HepG2 (cell line): Measurements from ENCODE around the gene ERMARD. TPM values are rescaled to one million over a fixed set of nuclear protein-coding genes. Genes with fewer than 3 reads are reported as not detected.

Source experiments
- CEBPG ChIP-seq: IDR thresholded peaks from 2 replicates; pipeline ENCODE4 v1.6.1; 2016
- ELF3 ChIP-seq: IDR thresholded peaks from 2 replicates; pipeline ENCODE4 v1.6.1; 2016; ENCODE audit warnings: missing genetic modification reagents, missing compliant biosample characterization
- KLF11 ChIP-seq: IDR thresholded peaks from 2 replicates; pipeline ENCODE4 v1.6.1; 2016; ENCODE audit warnings: missing compliant biosample characterization
- MIER2 ChIP-seq: IDR thresholded peaks from 2 replicates; pipeline ENCODE4 v1.6.1; 2016; ENCODE audit warnings: missing biosample characterization, missing genetic modification reagents
- RBAK ChIP-seq: sonication (generic); formaldehyde crosslinking; IDR thresholded peaks from 2 replicates; pipeline ENCODE4 v1.5.1; 2020; ENCODE audit warnings: mild to moderate bottlenecking, missing genetic modification reagents
- SMARCE1 ChIP-seq: fragments of 450-650 bp; IDR thresholded peaks from 2 replicates; pipeline ENCODE4 v1.6.1; 2017; ENCODE audit warnings: borderline replicate concordance
- ZFP1 ChIP-seq: IDR thresholded peaks from 2 replicates; pipeline ENCODE4 v1.6.1; 2016
- ZNF138 ChIP-seq: sonication (generic); formaldehyde crosslinking; IDR thresholded peaks from 2 replicates; pipeline ENCODE4 v1.5.0; 2020; ENCODE audit warnings: mild to moderate bottlenecking, low read depth, missing genetic modification reagents
- ZNF24 ChIP-seq: fragments of 450-650 bp; IDR thresholded peaks from 2 replicates; pipeline ENCODE4 v1.6.1; 2017; ENCODE audit warnings: antibody characterized with exemption, mild to moderate bottlenecking
- ZNF335 ChIP-seq: sonication (generic); formaldehyde crosslinking; IDR thresholded peaks from 2 replicates; pipeline ENCODE4 v1.4.0; 2020; ENCODE audit warnings: missing genetic modification reagents
- ZNF772 ChIP-seq: sonication (generic); formaldehyde crosslinking; IDR thresholded peaks from 2 replicates; pipeline ENCODE4 v1.5.0; 2020; ENCODE audit warnings: mild to moderate bottlenecking, missing genetic modification reagents
- ZNF775 ChIP-seq: sonication (generic); formaldehyde crosslinking; IDR thresholded peaks from 2 replicates; pipeline ENCODE4 v1.4.0; 2020; ENCODE audit warnings: missing genetic modification reagents, mild to moderate bottlenecking, moderate library complexity, borderline replicate concordance
- ZNF839 ChIP-seq: sonication (generic); formaldehyde crosslinking; IDR thresholded peaks from 2 replicates; pipeline ENCODE4 v1.4.0; 2020; ENCODE audit warnings: missing genetic modification reagents, mild to moderate bottlenecking, borderline replicate concordance
- polyA plus RNA-seq, 8 experiments: library from polyadenylated mRNA; depleted of rRNA in 3 of 8; stranded (reverse) in 7 of 8; unstranded in 1 of 8; fragments of >200 nt; fragmentation: Illumina TruSeq in 4 of 8; extraction: Trizol in 4 of 8; gene quantifications; 2 replicates each; pipeline versions ENCODE4 v1.2.1 to v1.2.3, GENCODE V29; 2011 to 2016; ENCODE audit warnings: low read depth in 4 of 8, missing spikeins in 1 of 8, mixed read lengths in 1 of 8; ENCODE audit not compliant: insufficient read depth in 1 of 8
- total RNA-seq, 5 experiments: library from RNA; depleted of rRNA; stranded (reverse); fragments of >200 nt; fragmentation: Illumina TruSeq; extraction: Trizol; gene quantifications; 2 replicates each; pipeline ENCODE4 v1.2.3, GENCODE V29; 2016; ENCODE audit warnings: low read depth in 1 of 5
- TF ChIP-seq, protein P1 (sequence below): sonication (generic); formaldehyde crosslinking; IDR thresholded peaks from 2 replicates; pipeline ENCODE4 v1.4.0; 2020; ENCODE audit warnings: missing genetic modification reagents, borderline replicate concordance
- TF ChIP-seq, protein P2 (sequence below): sonication (generic); formaldehyde crosslinking; IDR thresholded peaks from 2 replicates; pipeline ENCODE4 v1.4.0; 2020; ENCODE audit warnings: missing genetic modification reagents
- TF ChIP-seq, protein P3 (sequence below): sonication (generic); formaldehyde crosslinking; conservative IDR thresholded peaks from 2 replicates; pipeline ENCODE4 v1.8.1; 2023; ENCODE audit warnings: missing genetic modification reagents
- TF ChIP-seq, protein P4 (sequence below): sonication (generic); formaldehyde crosslinking; conservative IDR thresholded peaks from 2 replicates; pipeline ENCODE4 v1.8.0; 2022; ENCODE audit warnings: low read depth, missing genetic modification reagents

The ERMARD gene
- total and polyA plus RNA-seq, 2 of the 13 experiments (the other 11 are each of a cell fraction or from before 2014, with no cell fraction given), result 8.8 to 10.7 TPM

DNA sequence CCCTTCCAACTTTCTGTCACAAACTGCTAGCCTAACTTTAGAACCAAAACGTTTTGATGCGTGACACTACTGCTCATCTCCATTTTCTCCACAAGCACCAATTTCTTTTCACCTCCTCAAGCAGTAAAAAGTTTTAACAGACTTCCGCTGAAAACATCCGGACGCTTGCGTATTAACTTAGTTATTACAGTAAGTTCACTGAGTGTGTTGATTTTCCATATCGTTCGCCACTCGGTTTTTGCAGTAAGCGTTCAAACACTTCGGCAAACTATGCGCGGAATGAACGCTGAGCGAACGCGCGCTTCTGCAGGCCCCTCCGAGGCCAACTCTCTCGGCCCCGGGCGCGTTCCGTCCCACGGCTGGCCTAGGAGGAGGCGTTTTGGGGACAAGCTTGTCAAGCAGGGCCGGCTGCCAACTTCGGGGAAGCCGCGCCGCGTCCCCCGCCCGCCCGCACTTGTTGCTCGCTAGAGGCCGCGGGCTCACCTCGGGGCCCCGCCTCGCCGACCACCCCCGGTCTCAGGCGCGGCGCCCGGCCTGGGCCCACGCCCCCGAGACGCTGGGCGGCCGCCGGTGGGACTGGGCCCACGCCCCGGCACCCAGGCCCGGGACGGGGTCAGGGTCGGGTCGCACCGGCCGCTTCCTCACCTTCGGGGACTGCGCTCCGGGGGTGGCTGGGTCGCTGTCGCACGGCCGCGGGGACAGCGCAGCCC lies 28.1 kb upstream of the ERMARD start (continued):
- TF ChIP-seq, protein P1, sequence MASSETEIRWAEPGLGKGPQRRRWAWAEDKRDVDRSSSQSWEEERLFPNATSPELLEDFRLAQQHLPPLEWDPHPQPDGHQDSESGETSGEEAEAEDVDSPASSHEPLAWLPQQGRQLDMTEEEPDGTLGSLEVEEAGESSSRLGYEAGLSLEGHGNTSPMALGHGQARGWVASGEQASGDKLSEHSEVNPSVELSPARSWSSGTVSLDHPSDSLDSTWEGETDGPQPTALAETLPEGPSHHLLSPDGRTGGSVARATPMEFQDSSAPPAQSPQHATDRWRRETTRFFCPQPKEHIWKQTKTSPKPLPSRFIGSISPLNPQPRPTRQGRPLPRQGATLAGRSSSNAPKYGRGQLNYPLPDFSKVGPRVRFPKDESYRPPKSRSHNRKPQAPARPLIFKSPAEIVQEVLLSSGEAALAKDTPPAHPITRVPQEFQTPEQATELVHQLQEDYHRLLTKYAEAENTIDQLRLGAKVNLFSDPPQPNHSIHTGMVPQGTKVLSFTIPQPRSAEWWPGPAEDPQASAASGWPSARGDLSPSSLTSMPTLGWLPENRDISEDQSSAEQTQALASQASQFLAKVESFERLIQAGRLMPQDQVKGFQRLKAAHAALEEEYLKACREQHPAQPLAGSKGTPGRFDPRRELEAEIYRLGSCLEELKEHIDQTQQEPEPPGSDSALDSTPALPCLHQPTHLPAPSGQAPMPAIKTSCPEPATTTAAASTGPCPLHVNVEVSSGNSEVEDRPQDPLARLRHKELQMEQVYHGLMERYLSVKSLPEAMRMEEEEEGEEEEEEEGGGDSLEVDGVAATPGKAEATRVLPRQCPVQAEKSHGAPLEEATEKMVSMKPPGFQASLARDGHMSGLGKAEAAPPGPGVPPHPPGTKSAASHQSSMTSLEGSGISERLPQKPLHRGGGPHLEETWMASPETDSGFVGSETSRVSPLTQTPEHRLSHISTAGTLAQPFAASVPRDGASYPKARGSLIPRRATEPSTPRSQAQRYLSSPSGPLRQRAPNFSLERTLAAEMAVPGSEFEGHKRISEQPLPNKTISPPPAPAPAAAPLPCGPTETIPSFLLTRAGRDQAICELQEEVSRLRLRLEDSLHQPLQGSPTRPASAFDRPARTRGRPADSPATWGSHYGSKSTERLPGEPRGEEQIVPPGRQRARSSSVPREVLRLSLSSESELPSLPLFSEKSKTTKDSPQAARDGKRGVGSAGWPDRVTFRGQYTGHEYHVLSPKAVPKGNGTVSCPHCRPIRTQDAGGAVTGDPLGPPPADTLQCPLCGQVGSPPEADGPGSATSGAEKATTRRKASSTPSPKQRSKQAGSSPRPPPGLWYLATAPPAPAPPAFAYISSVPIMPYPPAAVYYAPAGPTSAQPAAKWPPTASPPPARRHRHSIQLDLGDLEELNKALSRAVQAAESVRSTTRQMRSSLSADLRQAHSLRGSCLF (CRISPR knock-in tag), result 0 out of 2 replicates have a peak, but pooled peaks have one; percentile 11
- no peak for TF ChIP-seq MIER2 (CRISPR knock-in tag)
- TF ChIP-seq, protein P2, sequence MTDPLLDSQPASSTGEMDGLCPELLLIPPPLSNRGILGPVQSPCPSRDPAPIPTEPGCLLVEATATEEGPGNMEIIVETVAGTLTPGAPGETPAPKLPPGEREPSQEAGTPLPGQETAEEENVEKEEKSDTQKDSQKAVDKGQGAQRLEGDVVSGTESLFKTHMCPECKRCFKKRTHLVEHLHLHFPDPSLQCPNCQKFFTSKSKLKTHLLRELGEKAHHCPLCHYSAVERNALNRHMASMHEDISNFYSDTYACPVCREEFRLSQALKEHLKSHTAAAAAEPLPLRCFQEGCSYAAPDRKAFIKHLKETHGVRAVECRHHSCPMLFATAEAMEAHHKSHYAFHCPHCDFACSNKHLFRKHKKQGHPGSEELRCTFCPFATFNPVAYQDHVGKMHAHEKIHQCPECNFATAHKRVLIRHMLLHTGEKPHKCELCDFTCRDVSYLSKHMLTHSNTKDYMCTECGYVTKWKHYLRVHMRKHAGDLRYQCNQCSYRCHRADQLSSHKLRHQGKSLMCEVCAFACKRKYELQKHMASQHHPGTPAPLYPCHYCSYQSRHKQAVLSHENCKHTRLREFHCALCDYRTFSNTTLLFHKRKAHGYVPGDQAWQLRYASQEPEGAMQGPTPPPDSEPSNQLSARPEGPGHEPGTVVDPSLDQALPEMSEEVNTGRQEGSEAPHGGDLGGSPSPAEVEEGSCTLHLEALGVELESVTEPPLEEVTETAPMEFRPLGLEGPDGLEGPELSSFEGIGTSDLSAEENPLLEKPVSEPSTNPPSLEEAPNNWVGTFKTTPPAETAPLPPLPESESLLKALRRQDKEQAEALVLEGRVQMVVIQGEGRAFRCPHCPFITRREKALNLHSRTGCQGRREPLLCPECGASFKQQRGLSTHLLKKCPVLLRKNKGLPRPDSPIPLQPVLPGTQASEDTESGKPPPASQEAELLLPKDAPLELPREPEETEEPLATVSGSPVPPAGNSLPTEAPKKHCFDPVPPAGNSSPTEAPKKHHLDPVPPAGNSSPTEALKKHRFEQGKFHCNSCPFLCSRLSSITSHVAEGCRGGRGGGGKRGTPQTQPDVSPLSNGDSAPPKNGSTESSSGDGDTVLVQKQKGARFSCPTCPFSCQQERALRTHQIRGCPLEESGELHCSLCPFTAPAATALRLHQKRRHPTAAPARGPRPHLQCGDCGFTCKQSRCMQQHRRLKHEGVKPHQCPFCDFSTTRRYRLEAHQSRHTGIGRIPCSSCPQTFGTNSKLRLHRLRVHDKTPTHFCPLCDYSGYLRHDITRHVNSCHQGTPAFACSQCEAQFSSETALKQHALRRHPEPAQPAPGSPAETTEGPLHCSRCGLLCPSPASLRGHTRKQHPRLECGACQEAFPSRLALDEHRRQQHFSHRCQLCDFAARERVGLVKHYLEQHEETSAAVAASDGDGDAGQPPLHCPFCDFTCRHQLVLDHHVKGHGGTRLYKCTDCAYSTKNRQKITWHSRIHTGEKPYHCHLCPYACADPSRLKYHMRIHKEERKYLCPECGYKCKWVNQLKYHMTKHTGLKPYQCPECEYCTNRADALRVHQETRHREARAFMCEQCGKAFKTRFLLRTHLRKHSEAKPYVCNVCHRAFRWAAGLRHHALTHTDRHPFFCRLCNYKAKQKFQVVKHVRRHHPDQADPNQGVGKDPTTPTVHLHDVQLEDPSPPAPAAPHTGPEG (CRISPR knock-in tag), result no peak; the same call in 1 of the 2 replicates
- TF ChIP-seq, protein P3, sequence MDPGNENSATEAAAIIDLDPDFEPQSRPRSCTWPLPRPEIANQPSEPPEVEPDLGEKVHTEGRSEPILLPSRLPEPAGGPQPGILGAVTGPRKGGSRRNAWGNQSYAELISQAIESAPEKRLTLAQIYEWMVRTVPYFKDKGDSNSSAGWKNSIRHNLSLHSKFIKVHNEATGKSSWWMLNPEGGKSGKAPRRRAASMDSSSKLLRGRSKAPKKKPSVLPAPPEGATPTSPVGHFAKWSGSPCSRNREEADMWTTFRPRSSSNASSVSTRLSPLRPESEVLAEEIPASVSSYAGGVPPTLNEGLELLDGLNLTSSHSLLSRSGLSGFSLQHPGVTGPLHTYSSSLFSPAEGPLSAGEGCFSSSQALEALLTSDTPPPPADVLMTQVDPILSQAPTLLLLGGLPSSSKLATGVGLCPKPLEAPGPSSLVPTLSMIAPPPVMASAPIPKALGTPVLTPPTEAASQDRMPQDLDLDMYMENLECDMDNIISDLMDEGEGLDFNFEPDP (CRISPR knock-in tag), result no peak
- no peak for TF ChIP-seq ZNF24
- no peak for TF ChIP-seq ZNF775
- no peak for TF ChIP-seq KLF11 (CRISPR knock-in tag)
- TF ChIP-seq ZNF138 (CRISPR knock-in tag), result 0 out of 2 replicates have a peak, but pooled peaks have one; percentile 18
- TF ChIP-seq, protein P4, sequence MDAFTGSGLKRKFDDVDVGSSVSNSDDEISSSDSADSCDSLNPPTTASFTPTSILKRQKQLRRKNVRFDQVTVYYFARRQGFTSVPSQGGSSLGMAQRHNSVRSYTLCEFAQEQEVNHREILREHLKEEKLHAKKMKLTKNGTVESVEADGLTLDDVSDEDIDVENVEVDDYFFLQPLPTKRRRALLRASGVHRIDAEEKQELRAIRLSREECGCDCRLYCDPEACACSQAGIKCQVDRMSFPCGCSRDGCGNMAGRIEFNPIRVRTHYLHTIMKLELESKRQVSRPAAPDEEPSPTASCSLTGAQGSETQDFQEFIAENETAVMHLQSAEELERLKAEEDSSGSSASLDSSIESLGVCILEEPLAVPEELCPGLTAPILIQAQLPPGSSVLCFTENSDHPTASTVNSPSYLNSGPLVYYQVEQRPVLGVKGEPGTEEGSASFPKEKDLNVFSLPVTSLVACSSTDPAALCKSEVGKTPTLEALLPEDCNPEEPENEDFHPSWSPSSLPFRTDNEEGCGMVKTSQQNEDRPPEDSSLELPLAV (CRISPR knock-in tag), result no peak
- TF ChIP-seq SMARCE1, result no peak
- no peak for TF ChIP-seq ZNF772 (CRISPR knock-in tag)
- no peak for TF ChIP-seq ELF3 (CRISPR knock-in tag)
- TF ChIP-seq RBAK (CRISPR knock-in tag), result no peak
- TF ChIP-seq CEBPG (CRISPR knock-in tag), result no peak
- TF ChIP-seq ZNF839 (CRISPR knock-in tag), result 0 out of 2 replicates have a peak, but pooled peaks have one; percentile 6
- no peak for TF ChIP-seq ZFP1 (CRISPR knock-in tag)
- no peak for TF ChIP-seq ZNF335 (CRISPR knock-in tag)
